Chondrocyte (in vitro differentiated cells): ENCODE results near the gene ATAD3C. TPM values are rescaled to one million over a fixed set of nuclear protein-coding genes. Genes with fewer than 3 reads are reported as not detected.
A peak's percentile ranks its signal among the peaks of the same experiment; 100 is the strongest.
"Not testable (repeated sequence)": the region's sequence is repeated elsewhere in the genome, so short reads cannot be mapped to it uniquely, and the experiment has no call there.

Experiments
- DNase-seq: peaks from one replicate; pipeline ENCODE4 v3.0.0; 2021; ENCODE audit warnings: mixed read lengths, low spot score
- H3K27ac Mint-ChIP-seq: one replicate; pipeline ENCODE4 v1.8.0; 2021; ENCODE audit warnings: mild to moderate bottlenecking, moderate library complexity, mixed read lengths; ENCODE audit not compliant: unreplicated experiment
- H3K27me3 Mint-ChIP-seq: 2 replicates; pipeline ENCODE4 v1.8.0; 2021; ENCODE audit warnings: low read depth, mixed read lengths
- H3K36me3 Mint-ChIP-seq: 2 replicates; pipeline ENCODE4 v1.8.0; 2021; ENCODE audit warnings: low read depth, mixed read lengths
- H3K4me1 Mint-ChIP-seq: 2 replicates; pipeline ENCODE4 v1.8.0; 2021; ENCODE audit warnings: low read depth, mild to moderate bottlenecking, mixed read lengths
- H3K4me3 Mint-ChIP-seq: one replicate; pipeline ENCODE4 v1.8.0; 2021; ENCODE audit warnings: mild to moderate bottlenecking, moderate library complexity, mixed read lengths; ENCODE audit not compliant: unreplicated experiment
- H3K9me3 Mint-ChIP-seq: 2 replicates; pipeline ENCODE4 v1.8.0; 2021; ENCODE audit warnings: low read depth, mixed read lengths
- CTCF ChIP-seq: fragments of 200-600 bp; sonication (generic); IDR thresholded peaks from 2 replicates; pipeline ENCODE4 v1.5.0; 2021; ENCODE audit warnings: antibody characterized with exemption, mild to moderate bottlenecking, moderate library complexity
- total RNA-seq: library from RNA; stranded (reverse); gene quantifications from 3 replicates; pipeline ENCODE4 v1.2.1, GENCODE V29; 2021

Gene ATAD3C
- total RNA-seq, 1 donor from 2014 or later = 1.3 TPM

DNA sequence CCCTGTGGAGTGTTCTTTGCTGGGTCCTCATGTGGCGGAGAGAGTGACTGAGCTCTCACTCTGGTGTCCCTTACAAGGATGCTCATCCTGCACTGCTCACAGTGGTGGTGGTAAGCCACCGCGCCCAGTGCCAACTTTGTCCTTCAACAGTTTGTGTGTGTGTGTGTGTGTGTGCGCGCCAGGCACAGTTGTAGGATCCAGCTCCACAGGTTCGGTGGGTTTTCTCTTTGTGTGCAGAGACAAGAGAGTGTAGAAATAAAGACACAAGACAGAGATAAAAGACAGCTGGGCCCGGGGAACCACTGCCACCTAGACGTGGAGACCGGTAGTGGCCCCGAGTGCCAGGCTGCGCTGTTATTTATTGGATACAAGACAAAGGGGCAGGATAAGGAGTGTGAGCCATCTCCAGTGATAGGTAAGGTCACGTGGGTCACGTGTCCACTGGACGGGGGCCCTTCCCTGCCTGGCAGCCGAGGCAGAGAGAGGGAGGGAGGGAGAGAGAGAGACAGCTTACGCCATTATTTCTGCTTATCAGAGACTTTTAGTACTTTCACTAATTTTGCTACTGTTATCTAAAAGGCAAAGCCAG, 55.4 kb downstream of the ATAD3C start:
- DNase-seq, H3K27me3 Mint-ChIP-seq: not testable (repeated sequence)

DNA sequence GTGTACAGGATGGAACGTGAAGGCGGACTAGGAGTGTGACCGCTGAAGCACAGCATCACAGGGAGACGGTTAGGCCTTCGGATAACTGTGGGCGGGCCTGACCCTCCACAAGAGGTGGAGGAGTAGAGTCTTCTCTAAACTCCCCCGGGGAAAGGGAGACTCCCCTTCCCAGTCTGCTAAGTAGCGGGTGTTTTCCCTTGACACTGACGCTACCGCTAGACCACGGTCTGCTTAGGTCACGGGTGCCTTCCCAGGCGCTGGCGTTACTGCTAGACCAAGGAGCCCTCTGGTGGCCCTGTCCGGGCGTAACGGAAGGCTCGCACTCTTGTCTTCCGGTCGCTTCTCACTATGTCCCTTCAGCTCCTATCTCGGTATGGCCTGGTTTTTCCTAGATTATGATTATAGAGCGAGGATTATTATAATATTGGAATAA, 55.9 kb downstream of the ATAD3C start:
- H3K27me3 Mint-ChIP-seq, DNase-seq, H3K36me3 Mint-ChIP-seq, H3K4me1 Mint-ChIP-seq, H3K9me3 Mint-ChIP-seq: not testable (repeated sequence)
- TF ChIP-seq CTCF = peak; percentile 62
- peak overlapping the region; percentile 99 for H3K27ac Mint-ChIP-seq
- H3K4me3 Mint-ChIP-seq = peak overlapping the region; percentile 65

More for the DNA sequence above, 55.4 kb downstream of the ATAD3C start:
- H3K9me3 Mint-ChIP-seq, H3K36me3 Mint-ChIP-seq, H3K4me1 Mint-ChIP-seq: not testable (repeated sequence)
- peak overlapping the region; percentile 99 for H3K27ac Mint-ChIP-seq
- TF ChIP-seq CTCF = peak; percentile 78
- H3K4me3 Mint-ChIP-seq = peak overlapping the region; percentile 65

GRCh38 chr1:1505801-1506200, 56.3 kb downstream of the ATAD3C start:
- peak overlapping the region; percentile 99 for H3K27ac Mint-ChIP-seq
- not testable (repeated sequence) for H3K36me3 Mint-ChIP-seq, H3K27me3 Mint-ChIP-seq, DNase-seq, H3K9me3 Mint-ChIP-seq, H3K4me3 Mint-ChIP-seq
- H3K4me1 Mint-ChIP-seq = peaks cover 11% of the 10 kb centered on the region

GRCh38 chr1:1507305-1507704, 57.8 kb downstream of the ATAD3C start:
- H3K27me3 Mint-ChIP-seq = no peaks in the 10 kb centered on the region
- H3K36me3 Mint-ChIP-seq = no peaks in the 10 kb centered on the region
- no peak overlapping the region for H3K27ac Mint-ChIP-seq
- DNase-seq = no peak
- TF ChIP-seq CTCF = no peak
- peaks cover 16% of the 10 kb centered on the region for H3K4me1 Mint-ChIP-seq
- H3K9me3 Mint-ChIP-seq = peaks cover 4% of the 10 kb centered on the region
- H3K4me3 Mint-ChIP-seq = no peak overlapping the region

- not testable (repeated sequence) for H3K27ac Mint-ChIP-seq, DNase-seq, H3K9me3 Mint-ChIP-seq, H3K36me3 Mint-ChIP-seq, H3K4me3 Mint-ChIP-seq, H3K27me3 Mint-ChIP-seq
- H3K4me1 Mint-ChIP-seq = peaks cover 19% of the 10 kb centered on the region
Measured at GRCh38 chr1:1508775-1509464, 59.4 kb downstream of the ATAD3C start.

DNA sequence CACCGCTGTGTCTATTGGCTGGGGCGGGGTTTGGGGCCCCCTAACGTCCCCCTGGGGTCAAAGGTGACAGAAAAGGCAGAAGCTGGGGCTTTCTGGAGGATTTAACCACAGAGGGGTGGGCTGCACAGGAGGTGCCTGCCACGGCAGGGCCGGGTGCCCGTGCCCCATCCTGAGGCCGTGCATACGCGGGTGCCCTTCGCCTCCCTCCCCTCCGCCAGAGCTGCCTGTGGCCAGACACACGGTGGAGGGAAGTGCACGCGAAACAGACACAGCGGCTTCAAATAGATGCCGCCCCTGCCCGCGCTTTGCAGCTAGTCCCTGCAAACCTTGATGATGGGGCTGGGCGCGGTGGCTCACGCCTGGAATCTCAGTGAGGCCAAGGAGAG, 60.0 kb downstream of the ATAD3C start:
- not testable (repeated sequence) for H3K27ac Mint-ChIP-seq, H3K4me3 Mint-ChIP-seq, H3K27me3 Mint-ChIP-seq, H3K36me3 Mint-ChIP-seq, DNase-seq, H3K9me3 Mint-ChIP-seq
- peaks cover 22% of the 10 kb centered on the region for H3K4me1 Mint-ChIP-seq
